Trophoblast cell (in vitro differentiated cells and primary cell): ENCODE data around the gene NDUFS5. TPM values are rescaled to one million over a fixed set of nuclear protein-coding genes. Genes with fewer than 3 reads are reported as not detected.
A peak's percentile ranks its signal among the peaks of the same experiment; 100 is the strongest.
"Not testable (repeated sequence)": the region's sequence is repeated elsewhere in the genome, so short reads cannot be mapped to it uniquely, and the experiment has no call there.

Experiments
- DNase-seq, 2 donors: peaks; one replicate each; pipeline ENCODE4 v3.0.0-alpha.2; 2016
- H2AFZ ChIP-seq: 2 replicates; pipeline ENCODE4 v1.6.1; 2013; ENCODE audit warnings: low read length, moderate library complexity, mild to moderate bottlenecking; ENCODE audit not compliant: insufficient read depth, poor library complexity
- H2AK5ac ChIP-seq: 2 replicates; pipeline ENCODE4 v1.6.1; 2013; ENCODE audit warnings: mild to moderate bottlenecking, low read length
- H2BK120ac ChIP-seq: 2 replicates; pipeline ENCODE4 v1.6.1; 2013; ENCODE audit warnings: low read length, mild to moderate bottlenecking, moderate library complexity; ENCODE audit not compliant: insufficient read depth, poor library complexity
- H2BK12ac ChIP-seq: 2 replicates; pipeline ENCODE4 v1.6.1; 2013; ENCODE audit warnings: mild to moderate bottlenecking, low read length, moderate library complexity
- H2BK5ac ChIP-seq: 2 replicates; pipeline ENCODE4 v1.6.1; 2013; ENCODE audit warnings: low read length, low read depth, moderate library complexity, mild to moderate bottlenecking; ENCODE audit not compliant: poor library complexity
- H3K14ac ChIP-seq: 2 replicates; pipeline ENCODE4 v1.6.1; 2013; ENCODE audit warnings: mild to moderate bottlenecking, low read length
- H3K18ac ChIP-seq: 2 replicates; pipeline ENCODE4 v1.6.1; 2013; ENCODE audit warnings: mild to moderate bottlenecking, low read length
- H3K23ac ChIP-seq: 2 replicates; pipeline ENCODE4 v1.6.1; 2013; ENCODE audit warnings: low read length
- H3K27ac ChIP-seq: 2 replicates; pipeline ENCODE4 v1.5.1; 2013; ENCODE audit warnings: low read depth, mild to moderate bottlenecking, inconsistent platforms, low read length, moderate library complexity
- H3K27me3 ChIP-seq: 2 replicates; pipeline ENCODE4 v1.6.1; 2013; ENCODE audit warnings: inconsistent platforms, mild to moderate bottlenecking, low read length, moderate library complexity; ENCODE audit not compliant: insufficient read depth
- H3K36me3 ChIP-seq, 2 experiments: 1 replicate in 1 of 2; 2 replicates in 1 of 2; pipeline ENCODE4 v1.6.1; 2013; ENCODE audit warnings: low read length in 2 of 2, mild to moderate bottlenecking in 2 of 2, moderate library complexity in 1 of 2; ENCODE audit not compliant: insufficient read depth in 2 of 2, control insufficient read depth in 1 of 2
- H3K4ac ChIP-seq: 2 replicates; pipeline ENCODE4 v1.6.1; 2013; ENCODE audit warnings: low read depth, mild to moderate bottlenecking, low read length, moderate library complexity
- H3K4me1 ChIP-seq, 2 experiments: 1 replicate in 1 of 2; 2 replicates in 1 of 2; pipeline ENCODE4 v1.6.1; 2013; ENCODE audit warnings: low read length in 2 of 2, mild to moderate bottlenecking in 2 of 2, moderate library complexity in 1 of 2; ENCODE audit not compliant: insufficient read depth in 2 of 2, control insufficient read depth in 1 of 2
- H3K4me2 ChIP-seq: 2 replicates; pipeline ENCODE4 v1.6.1; 2013; ENCODE audit warnings: inconsistent platforms, mild to moderate bottlenecking, low read length, moderate library complexity
- H3K4me3 ChIP-seq: 2 replicates; pipeline ENCODE4 v1.5.1; 2013; ENCODE audit warnings: mild to moderate bottlenecking, low read depth, low read length, inconsistent platforms
- H3K79me1 ChIP-seq: one replicate; pipeline ENCODE4 v1.6.1; 2013; ENCODE audit warnings: low read length
- H3K79me2 ChIP-seq: 2 replicates; pipeline ENCODE4 v1.6.1; 2013; ENCODE audit warnings: low read length, mild to moderate bottlenecking; ENCODE audit not compliant: control insufficient read depth, insufficient read depth, poor library complexity
- H3K9ac ChIP-seq: 2 replicates; pipeline ENCODE4 v1.6.1; 2013; ENCODE audit warnings: mild to moderate bottlenecking, low read length
- H3K9me3 ChIP-seq: 2 replicates; pipeline ENCODE4 v1.6.1; 2013; ENCODE audit warnings: low read depth, mild to moderate bottlenecking, control low read depth, inconsistent platforms, low read length; ENCODE audit not compliant: insufficient read depth
- H4K12ac ChIP-seq: 2 replicates; pipeline ENCODE4 v1.6.1; 2013; ENCODE audit warnings: low read depth, mild to moderate bottlenecking, low read length, moderate library complexity
- H4K8ac ChIP-seq: 2 replicates; pipeline ENCODE4 v1.6.1; 2013; ENCODE audit warnings: low read depth, mild to moderate bottlenecking, low read length, moderate library complexity
- H4K91ac ChIP-seq: one replicate; pipeline ENCODE4 v1.6.1; 2013; ENCODE audit warnings: low read depth, mild to moderate bottlenecking, low read length, moderate library complexity
- whole genome bisulfite sequencing: extraction: QIAGEN DNeasy Blood & Tissue Kit; methylation state at CpG from one replicate; pipeline ENCODE4 v1.1.7; 2013; ENCODE audit warnings: missing lambda C conversion rate; ENCODE audit not compliant: insufficient read length, insufficient coverage; ENCODE audit errors: extremely low coverage; 5-methylcytosine and 5-hydroxymethylcytosine counted together
- polyA plus RNA-seq: library from polyadenylated mRNA; stranded (reverse); fragments of 200-250 nt; gene quantifications from 2 replicates; pipeline ENCODE4 v1.2.3, GENCODE V29; 2013

The NDUFS5 gene
- 502 and 551 TPM in 2 replicates for polyA plus RNA-seq

DNA sequence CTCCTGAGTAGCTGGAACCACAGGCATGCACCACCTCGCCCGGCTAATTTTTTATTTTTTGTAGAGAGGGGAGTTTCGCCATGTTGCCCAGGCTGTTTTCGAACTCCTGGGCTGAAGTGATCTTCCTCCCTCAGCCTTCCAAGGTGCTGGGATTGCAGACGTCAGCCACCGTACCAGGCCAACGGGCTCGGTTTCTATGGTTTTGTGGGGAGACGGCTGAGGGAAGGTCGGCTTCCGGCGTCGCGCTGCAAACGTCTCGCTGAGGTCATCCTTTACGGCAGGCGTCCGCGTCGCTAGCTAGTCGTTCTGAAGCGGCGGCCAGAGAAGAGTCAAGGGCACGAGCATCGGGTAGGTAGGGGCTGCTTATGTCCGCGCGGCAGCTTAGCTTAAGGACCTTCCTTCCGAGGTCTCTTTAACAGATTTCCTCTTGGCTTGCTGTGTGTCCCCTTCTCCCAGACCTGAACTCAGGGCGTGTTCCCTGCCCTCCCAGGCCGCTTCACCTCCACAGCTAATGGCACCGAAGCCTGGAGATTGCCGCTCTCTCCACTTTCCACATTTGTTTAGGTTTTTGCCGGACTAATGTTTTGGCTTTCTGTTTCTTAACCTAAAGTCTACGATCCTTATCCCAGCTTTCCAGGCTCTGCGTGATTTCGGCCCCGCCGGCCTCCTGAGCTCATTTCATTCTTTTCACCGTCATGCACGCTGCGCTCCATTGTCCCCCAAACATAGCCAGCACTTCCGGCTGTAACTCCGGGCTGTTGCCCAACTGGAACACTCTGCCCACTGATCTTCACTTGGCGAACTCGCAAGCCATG, at the start of gene NDUFS5:
Gene NDUFS5, plus strand, starts transcription at position 300 of the 815 bp plus-strand sequence. CDS start 2,375 bp downstream, outside the sequence.
- Histone ChIP-seq H3K36me3 (peaks cover 19 to 21% of the 10 kb centered on the region in 2 experiments), H4K12ac (peak within 1 kb of the TSS; percentile 59)
- no CpG with 5 or more reads among the region's 47 CpGs for WGBS

DNA sequence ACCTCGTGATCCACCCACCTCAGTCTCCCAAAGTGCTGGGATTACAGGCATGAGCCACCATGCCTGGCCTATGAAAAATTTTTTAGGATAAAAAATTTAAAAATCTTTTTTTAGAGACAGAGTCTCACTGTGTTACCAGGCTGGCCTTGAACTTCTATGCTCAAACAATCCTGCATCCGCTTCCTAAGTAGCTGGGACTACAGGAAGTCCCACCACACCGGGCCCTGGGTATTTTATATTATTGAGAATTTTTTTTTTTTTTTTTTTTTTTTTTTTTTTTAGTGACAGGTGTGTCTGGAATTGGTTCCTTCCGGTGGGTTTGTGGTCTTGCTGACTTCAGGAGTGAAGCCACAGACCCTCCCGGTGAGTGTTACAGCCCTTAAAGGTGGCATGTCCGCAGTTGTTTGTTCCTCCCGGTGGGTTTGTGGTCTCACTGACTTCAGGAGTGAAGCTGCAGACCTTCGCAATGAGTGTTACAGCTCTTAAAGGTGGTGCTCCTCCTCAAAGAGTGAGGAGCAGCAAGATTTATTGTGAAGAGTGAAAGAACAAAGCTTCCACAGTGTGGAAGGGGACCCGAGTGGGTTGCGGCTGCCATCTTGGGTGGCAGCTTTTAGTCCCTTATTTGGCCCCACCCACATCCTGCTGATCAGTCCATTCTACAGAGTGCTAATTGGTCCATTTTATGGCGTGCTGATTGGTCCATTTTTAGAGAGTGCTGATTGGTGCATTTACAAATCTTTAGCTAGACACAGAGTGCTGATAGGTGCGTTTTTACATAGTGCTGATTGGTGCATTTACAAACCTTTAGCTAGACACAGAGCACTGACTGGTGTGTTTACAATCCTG, 48.5 kb upstream of the NDUFS5 start:
- not testable (repeated sequence) for H2BK120ac ChIP-seq, H3K27ac ChIP-seq, H3K27me3 ChIP-seq, H2BK5ac ChIP-seq, H4K12ac ChIP-seq, H3K18ac ChIP-seq, H3K23ac ChIP-seq, H3K79me1 ChIP-seq, H4K91ac ChIP-seq, H3K4me1 ChIP-seq, H2BK12ac ChIP-seq, H3K14ac ChIP-seq, H2AFZ ChIP-seq, H3K79me2 ChIP-seq, H3K9ac ChIP-seq, H2AK5ac ChIP-seq, DNase-seq, H4K8ac ChIP-seq, H3K4ac ChIP-seq, H3K4me2 ChIP-seq, H3K4me3 ChIP-seq, H3K36me3 ChIP-seq, H3K9me3 ChIP-seq
- WGBS: no CpG with 5 or more reads among the region's 12 CpGs

More for the DNA sequence above, at the start of gene NDUFS5:
- peaks cover 11% of the 10 kb centered on the region for H3K79me1 ChIP-seq
- no peaks in the 10 kb centered on the region for H3K27me3 ChIP-seq
- peak within 1 kb of the TSS; percentile 81 for H3K14ac ChIP-seq
- H3K4me1 ChIP-seq: peaks cover 0 to 4% of the 10 kb centered on the region in 2 experiments
- H2BK12ac ChIP-seq: no peak within 1 kb of the TSS
- H3K9me3 ChIP-seq: no peaks in the 10 kb centered on the region
- peak within 1 kb of the TSS; percentile 89 for H2AFZ ChIP-seq
- H4K91ac ChIP-seq: peak within 1 kb of the TSS; percentile 80
- H3K9ac ChIP-seq: peak within 1 kb of the TSS; percentile 92
- H2BK120ac ChIP-seq: peak within 1 kb of the TSS; percentile 30
- peak within 1 kb of the TSS; percentile 3 for H3K23ac ChIP-seq
- DNase-seq: peak; percentile 87 to 89
- peak within 1 kb of the TSS; percentile 79 for H3K4me2 ChIP-seq
- peaks cover 9% of the 10 kb centered on the region for H3K79me2 ChIP-seq
- H3K4ac ChIP-seq: peak within 1 kb of the TSS; percentile 71
- H3K18ac ChIP-seq: peak within 1 kb of the TSS; percentile 73
- H2AK5ac ChIP-seq: peak within 1 kb of the TSS; percentile 44
- peak within 1 kb of the TSS; percentile 9 for H2BK5ac ChIP-seq
- H3K4me3 ChIP-seq: peak within 1 kb of the TSS; percentile 90
- peak within 1 kb of the TSS; percentile 65 for H3K27ac ChIP-seq
- peak within 1 kb of the TSS; percentile 96 for H4K8ac ChIP-seq

DNA sequence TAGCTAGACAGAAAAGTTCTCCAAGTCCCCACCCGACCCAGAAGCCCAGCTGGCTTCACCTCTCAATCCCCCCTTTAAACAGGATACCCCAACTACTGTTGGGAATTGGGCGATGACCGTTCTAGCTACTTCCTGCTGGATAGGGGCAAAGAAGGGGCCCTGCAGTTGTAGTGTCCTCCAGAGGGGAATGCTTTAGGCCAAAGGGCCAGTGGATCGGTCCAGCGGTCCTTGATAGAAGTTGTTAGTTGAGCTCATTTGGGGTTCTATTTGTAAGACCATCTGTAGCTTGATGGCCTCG, 48.0 kb upstream of the NDUFS5 start:
- DNase-seq, H3K79me1 ChIP-seq, H3K4me2 ChIP-seq, H4K12ac ChIP-seq, H3K14ac ChIP-seq, H3K27ac ChIP-seq, H3K4me1 ChIP-seq, H2BK12ac ChIP-seq, H3K18ac ChIP-seq, H3K9ac ChIP-seq, H3K4ac ChIP-seq, H2BK120ac ChIP-seq, H3K23ac ChIP-seq, H2BK5ac ChIP-seq, H3K9me3 ChIP-seq, H3K4me3 ChIP-seq, H3K27me3 ChIP-seq, H3K36me3 ChIP-seq, H4K91ac ChIP-seq, H2AFZ ChIP-seq, H3K79me2 ChIP-seq, H2AK5ac ChIP-seq, H4K8ac ChIP-seq: not testable (repeated sequence)
- WGBS: no CpG with 5 or more reads among the region's 6 CpGs

DNA sequence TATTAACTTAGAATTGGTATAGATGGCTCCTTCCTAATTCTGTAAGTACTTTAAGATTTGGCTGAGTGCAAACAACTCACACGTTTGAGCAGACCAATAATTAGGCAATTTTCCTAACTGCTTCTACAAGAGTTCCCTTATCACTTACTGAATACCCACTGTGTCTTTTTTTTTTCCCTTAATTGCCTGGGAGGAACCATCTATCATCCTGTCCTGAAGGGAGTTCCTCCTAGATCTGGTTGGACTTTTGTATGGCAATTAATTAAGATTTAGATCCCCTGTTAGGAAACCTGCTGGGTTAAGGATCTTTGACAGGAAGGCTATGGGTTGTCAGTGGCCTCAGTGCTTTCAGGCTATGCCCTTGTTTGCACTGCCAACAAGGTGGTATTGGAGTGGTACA, 46.8 kb upstream of the NDUFS5 start:
- H3K18ac ChIP-seq, H3K27ac ChIP-seq, H3K9ac ChIP-seq, H4K8ac ChIP-seq, H3K79me1 ChIP-seq, H2BK120ac ChIP-seq, H3K4me1 ChIP-seq, H2BK5ac ChIP-seq, H2BK12ac ChIP-seq, H3K14ac ChIP-seq, H3K4me2 ChIP-seq, H3K4ac ChIP-seq, DNase-seq, H4K12ac ChIP-seq, H3K9me3 ChIP-seq, H3K4me3 ChIP-seq, H4K91ac ChIP-seq, H3K79me2 ChIP-seq, H3K36me3 ChIP-seq, H2AFZ ChIP-seq, H2AK5ac ChIP-seq, H3K23ac ChIP-seq, H3K27me3 ChIP-seq: not testable (repeated sequence)
- WGBS: no CpG with 5 or more reads among the region's 1 CpG
